ENCODE data around the gene ATP5F1B. TPM values are rescaled to one million over a fixed set of nuclear protein-coding genes. Genes with fewer than 3 reads are reported as not detected.

ATP5F1B gene
- total RNA-seq, 6 experiments from 2014 or later: 690 to 799 (median 765) TPM

DNA sequence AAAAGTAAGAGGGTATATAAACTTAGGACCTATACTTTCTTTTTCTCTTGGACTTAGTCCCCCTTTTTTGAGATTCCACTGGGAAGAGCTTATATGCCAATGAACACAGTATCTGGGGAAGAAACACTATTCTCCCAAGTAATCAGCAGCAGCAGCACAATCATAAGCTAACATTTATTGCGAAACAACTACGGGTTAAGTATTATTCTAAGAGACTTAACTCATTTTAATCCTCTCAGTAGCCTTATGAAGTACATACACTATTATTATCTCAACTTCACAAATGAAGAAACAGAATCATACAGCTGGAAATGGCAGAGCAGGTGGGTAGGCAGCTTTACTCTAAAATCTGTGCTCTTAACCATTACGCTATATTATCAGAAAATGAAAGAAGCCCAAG is 43.5 kb downstream of the ATP5F1B start:
- no peak for DNase-seq
- peaks cover 53% of the 10 kb centered on the region for H3K36me3 Mint-ChIP-seq (ENCODE audit: low read depth)
- no peak overlapping the region for H3K27ac Mint-ChIP-seq
- H3K4me1 Mint-ChIP-seq (ENCODE audit: low read depth): no peaks in the 10 kb centered on the region; the same call in 1 of the 2 replicates
- no peak overlapping the region for H3K4me3 Mint-ChIP-seq
- TF ChIP-seq, protein P1, sequence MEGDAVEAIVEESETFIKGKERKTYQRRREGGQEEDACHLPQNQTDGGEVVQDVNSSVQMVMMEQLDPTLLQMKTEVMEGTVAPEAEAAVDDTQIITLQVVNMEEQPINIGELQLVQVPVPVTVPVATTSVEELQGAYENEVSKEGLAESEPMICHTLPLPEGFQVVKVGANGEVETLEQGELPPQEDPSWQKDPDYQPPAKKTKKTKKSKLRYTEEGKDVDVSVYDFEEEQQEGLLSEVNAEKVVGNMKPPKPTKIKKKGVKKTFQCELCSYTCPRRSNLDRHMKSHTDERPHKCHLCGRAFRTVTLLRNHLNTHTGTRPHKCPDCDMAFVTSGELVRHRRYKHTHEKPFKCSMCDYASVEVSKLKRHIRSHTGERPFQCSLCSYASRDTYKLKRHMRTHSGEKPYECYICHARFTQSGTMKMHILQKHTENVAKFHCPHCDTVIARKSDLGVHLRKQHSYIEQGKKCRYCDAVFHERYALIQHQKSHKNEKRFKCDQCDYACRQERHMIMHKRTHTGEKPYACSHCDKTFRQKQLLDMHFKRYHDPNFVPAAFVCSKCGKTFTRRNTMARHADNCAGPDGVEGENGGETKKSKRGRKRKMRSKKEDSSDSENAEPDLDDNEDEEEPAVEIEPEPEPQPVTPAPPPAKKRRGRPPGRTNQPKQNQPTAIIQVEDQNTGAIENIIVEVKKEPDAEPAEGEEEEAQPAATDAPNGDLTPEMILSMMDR (IDR thresholded peaks at IDR 0.05): no peak
- no peaks in the 10 kb centered on the region for H3K9me3 Mint-ChIP-seq
- peaks cover 4% of the 10 kb centered on the region for H3K27me3 Mint-ChIP-seq (ENCODE audit: insufficient read depth)

DNA sequence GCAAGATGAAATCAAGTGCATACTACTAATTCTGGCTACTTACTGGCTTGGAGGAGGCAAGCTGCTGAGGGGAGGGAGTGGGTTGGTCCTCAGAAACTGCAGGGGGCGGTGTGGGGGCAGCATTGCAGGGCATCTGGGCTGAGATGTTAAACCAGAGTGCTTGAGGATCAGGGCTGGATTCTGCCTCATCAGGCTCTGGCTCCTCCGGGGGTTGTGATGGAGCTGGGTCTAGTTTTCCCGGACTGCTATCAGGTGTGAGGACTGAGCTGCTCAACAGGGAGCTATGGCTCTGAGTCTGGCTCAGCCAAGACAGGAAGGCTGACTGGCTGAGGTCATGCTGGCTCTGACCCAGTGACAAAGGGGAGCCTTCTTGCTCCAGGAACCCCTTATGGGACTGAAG is 44.3 kb downstream of the ATP5F1B start:
- H3K27ac Mint-ChIP-seq: peak overlapping the region; percentile 36; the same call in 1 of the 2 replicates
- no peaks in the 10 kb centered on the region for H3K9me3 Mint-ChIP-seq
- DNase-seq: no peak
- H3K27me3 Mint-ChIP-seq (ENCODE audit: insufficient read depth): peaks cover 4% of the 10 kb centered on the region
- TF ChIP-seq, protein P1 (IDR thresholded peaks at IDR 0.05): peak; percentile 47; the same call in 1 of the 2 replicates
- H3K36me3 Mint-ChIP-seq (ENCODE audit: low read depth): peaks cover 53% of the 10 kb centered on the region
- H3K4me1 Mint-ChIP-seq (ENCODE audit: low read depth): no peaks in the 10 kb centered on the region; the same call in 1 of the 2 replicates
- H3K4me3 Mint-ChIP-seq: no peak overlapping the region

DNA sequence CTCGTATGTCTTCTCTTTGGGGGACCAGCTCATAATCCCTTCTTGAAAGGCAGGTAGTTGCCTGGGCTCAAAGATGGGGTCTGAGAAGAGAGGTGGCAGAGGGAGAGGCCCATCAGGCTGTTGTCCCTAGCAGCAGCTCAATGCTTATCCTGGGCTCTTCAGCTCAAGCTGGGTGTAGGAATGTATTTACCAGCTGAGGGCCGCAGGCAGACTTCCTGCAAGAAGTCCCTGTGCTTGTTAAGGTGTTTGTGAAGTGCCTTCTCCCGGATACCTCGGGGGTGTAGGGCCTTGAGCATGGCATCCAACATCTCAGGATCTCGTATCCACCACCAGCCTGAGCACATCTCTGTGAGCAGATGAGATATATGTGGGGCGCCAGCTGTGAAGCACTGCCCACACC is 45.0 kb downstream of the ATP5F1B start:
- no peaks in the 10 kb centered on the region for H3K9me3 Mint-ChIP-seq
- no peaks in the 10 kb centered on the region; the same call in 1 of the 2 replicates for H3K4me1 Mint-ChIP-seq (ENCODE audit: low read depth)
- H3K36me3 Mint-ChIP-seq (ENCODE audit: low read depth): peaks cover 59% of the 10 kb centered on the region
- H3K4me3 Mint-ChIP-seq: no peak overlapping the region
- TF ChIP-seq, protein P1 (IDR thresholded peaks at IDR 0.05): no peak
- 0 out of 2 replicates have a peak overlapping the region, but pooled peaks have one; percentile 9 for H3K27ac Mint-ChIP-seq
- DNase-seq: no peak
- H3K27me3 Mint-ChIP-seq (ENCODE audit: insufficient read depth): peaks cover 4% of the 10 kb centered on the region

DNA sequence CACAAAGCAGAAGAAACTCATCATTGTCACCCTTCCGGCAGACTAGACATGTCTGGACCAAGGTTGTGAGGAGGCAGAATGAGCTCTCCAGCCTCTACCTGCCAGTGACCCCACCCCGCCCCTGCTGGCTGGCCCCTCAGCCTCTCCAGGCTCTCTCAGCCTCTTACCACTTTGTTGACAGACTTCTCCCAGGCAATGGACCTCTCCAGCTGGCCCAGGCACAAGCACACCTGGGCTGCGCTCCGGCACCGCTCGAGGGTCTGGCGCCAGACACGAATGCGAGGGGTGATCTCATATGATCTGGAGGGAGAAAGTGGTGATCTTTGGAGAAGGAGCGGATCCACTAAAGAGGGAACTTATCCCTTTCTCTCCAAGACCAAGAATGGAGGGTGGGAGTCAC is 46.0 kb downstream of the ATP5F1B start:
- peaks cover 59% of the 10 kb centered on the region for H3K36me3 Mint-ChIP-seq (ENCODE audit: low read depth)
- H3K9me3 Mint-ChIP-seq: no peaks in the 10 kb centered on the region
- peaks cover 3% of the 10 kb centered on the region for H3K4me1 Mint-ChIP-seq (ENCODE audit: low read depth)
- H3K27ac Mint-ChIP-seq: no peak overlapping the region
- no peak overlapping the region for H3K4me3 Mint-ChIP-seq
- peaks cover 4% of the 10 kb centered on the region for H3K27me3 Mint-ChIP-seq (ENCODE audit: insufficient read depth)
- no peak for DNase-seq
- TF ChIP-seq, protein P1 (IDR thresholded peaks at IDR 0.05): no peak

DNA sequence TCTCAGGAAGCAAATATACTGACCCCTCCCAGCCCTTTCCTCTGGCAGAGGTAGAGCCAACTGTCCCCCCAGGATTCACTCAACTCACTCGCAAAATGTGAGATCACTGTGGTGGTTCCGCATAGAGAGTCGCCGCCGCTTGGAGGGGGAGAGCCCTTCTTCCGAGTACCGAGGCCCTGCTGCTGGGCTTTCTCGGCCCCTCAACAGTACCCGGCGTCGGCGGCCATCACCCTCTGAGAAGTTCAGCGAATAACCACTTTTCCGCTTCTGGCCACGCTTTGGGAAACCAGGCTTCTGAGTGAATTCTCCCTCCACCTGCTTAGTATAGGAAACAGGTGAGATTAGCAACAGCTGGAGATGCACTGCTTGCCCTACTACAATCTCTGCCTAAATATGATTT is 46.7 kb downstream of the ATP5F1B start:
- H3K36me3 Mint-ChIP-seq (ENCODE audit: low read depth): peaks cover 52% of the 10 kb centered on the region
- H3K27me3 Mint-ChIP-seq (ENCODE audit: insufficient read depth): peaks cover 4% of the 10 kb centered on the region
- DNase-seq: no peak
- H3K4me3 Mint-ChIP-seq: no peak overlapping the region
- TF ChIP-seq, protein P1 (IDR thresholded peaks at IDR 0.05): no peak
- no peak overlapping the region for H3K27ac Mint-ChIP-seq
- H3K9me3 Mint-ChIP-seq: no peaks in the 10 kb centered on the region
- H3K4me1 Mint-ChIP-seq (ENCODE audit: low read depth): peaks cover 11% of the 10 kb centered on the region

DNA sequence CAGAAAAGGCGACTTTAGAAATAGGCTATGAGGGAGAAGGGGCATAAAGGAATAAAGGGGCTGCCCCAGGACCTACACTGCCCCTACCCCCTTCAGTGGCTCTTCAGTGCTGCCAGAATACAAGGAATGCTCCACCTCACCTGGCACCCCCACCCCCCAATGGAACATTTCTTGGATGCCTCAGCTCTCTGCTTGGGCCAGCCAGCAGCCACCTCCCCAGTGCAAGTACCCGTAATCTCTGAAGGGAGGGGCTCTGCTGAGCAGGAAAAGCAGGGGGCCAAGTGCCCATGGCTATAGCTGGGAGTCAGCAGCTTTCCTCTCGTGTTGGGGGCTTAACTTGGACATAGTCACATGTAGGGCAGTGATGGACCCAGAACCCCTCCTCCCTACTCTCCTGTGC is 49.0 kb downstream of the ATP5F1B start:
- TF ChIP-seq, protein P1 (IDR thresholded peaks at IDR 0.05): no peak
- Mint-ChIP-seq H3K4me3 (no peak overlapping the region), H3K9me3 (no peaks in the 10 kb centered on the region), H3K4me1 (ENCODE audit: low read depth) (peaks cover 23% of the 10 kb centered on the region), H3K27me3 (ENCODE audit: insufficient read depth) (peaks cover 11% of the 10 kb centered on the region), H3K36me3 (ENCODE audit: low read depth) (peaks cover 42% of the 10 kb centered on the region), H3K27ac (peak overlapping the region; percentile 52)
- no peak for DNase-seq

Measured in HFFc6 (cell line).